Neural cell (in vitro differentiated cells): Measurements from ENCODE around the gene SURF1. TPM values are rescaled to one million over a fixed set of nuclear protein-coding genes. Genes with fewer than 3 reads are reported as not detected.
"Not testable (repeated sequence)": the region's sequence is repeated elsewhere in the genome, so short reads cannot be mapped to it uniquely, and the experiment has no call there.

Source experiments
- H2AFZ ChIP-seq: fragments of 200-600, 300-800 bp; sonication (generic), shearing (Covaris generic); 2 replicates; pipeline ENCODE4 v1.6.0; 2014; ENCODE audit warnings: low read depth, mild to moderate bottlenecking, antibody characterized with exemption, low read length, moderate library complexity
- H3F3A ChIP-seq: fragments of 200-600 bp; shearing (Covaris generic); 2 replicates; pipeline ENCODE4 v1.6.1; 2016; ENCODE audit warnings: mild to moderate bottlenecking, moderate library complexity, mixed read lengths, antibody characterized with exemption, low read length; ENCODE audit not compliant: insufficient read depth, poor library complexity, severe bottlenecking
- H3K27ac ChIP-seq: fragments of 200-600, 300-800 bp; sonication (generic), shearing (Covaris generic); 2 replicates; pipeline ENCODE4 v1.5.1; 2014; ENCODE audit warnings: mild to moderate bottlenecking, low read length, moderate library complexity
- H3K27me3 ChIP-seq: fragments of 300-800, 200-600 bp; sonication (generic), shearing (Covaris generic); 2 replicates; pipeline ENCODE4 v1.6.0; 2014; ENCODE audit warnings: mild to moderate bottlenecking, low read depth, low read length, moderate library complexity; ENCODE audit not compliant: insufficient read depth
- H3K36me3 ChIP-seq: fragments of 300-800, 200-600 bp; sonication (generic), shearing (Covaris generic); 2 replicates; pipeline ENCODE4 v1.5.1; 2014; ENCODE audit warnings: mild to moderate bottlenecking, antibody characterized with exemption, low read length, moderate library complexity; ENCODE audit not compliant: insufficient read depth
- H3K4me2 ChIP-seq: fragments of 300-800, 200-600 bp; sonication (generic), shearing (Covaris generic); 2 replicates; pipeline ENCODE4 v1.6.0; 2014; ENCODE audit warnings: mild to moderate bottlenecking, low read length
- H3K4me3 ChIP-seq: fragments of 300-800, 200-600 bp; sonication (generic), shearing (Covaris generic); 2 replicates; pipeline ENCODE4 v1.5.1; 2014; ENCODE audit warnings: mild to moderate bottlenecking, low read length, moderate library complexity
- H3K79me2 ChIP-seq: fragments of 200-600 bp; shearing (Covaris generic); replicated peaks from 2 replicates; pipeline ENCODE4 v1.6.0; 2014; ENCODE audit warnings: mild to moderate bottlenecking, low read length, moderate library complexity; ENCODE audit not compliant: insufficient read depth
- H3K9ac ChIP-seq: fragments of 300-800, 200-600 bp; sonication (generic), shearing (Covaris generic); 2 replicates; pipeline ENCODE4 v1.6.1; 2016; ENCODE audit warnings: mild to moderate bottlenecking, low read length, mixed read lengths
- H3K9me2 ChIP-seq: fragments of 200-600 bp; shearing (Covaris generic); 2 replicates; pipeline ENCODE4 v1.6.1; 2016; ENCODE audit warnings: mild to moderate bottlenecking, low read length, mixed read lengths; ENCODE audit not compliant: insufficient read depth
- H3K9me3 ChIP-seq: fragments of 200-600, 300-800 bp; sonication (generic), shearing (Covaris generic); 2 replicates; pipeline ENCODE4 v1.6.1; 2016; ENCODE audit warnings: mild to moderate bottlenecking, mixed run types, low read length, moderate library complexity, mixed read lengths
- H4K20me1 ChIP-seq: fragments of 200-600 bp; shearing (Covaris generic); 2 replicates; pipeline ENCODE4 v1.6.1; 2016; ENCODE audit warnings: mild to moderate bottlenecking, mixed run types; ENCODE audit not compliant: insufficient read depth
- EP300 ChIP-seq: fragments of 450-650 bp; conservative IDR thresholded peaks from 2 replicates; pipeline ENCODE4 v1.6.1; 2014; ENCODE audit warnings: antibody characterized with exemption, mild to moderate bottlenecking, moderate library complexity; ENCODE audit not compliant: poor library complexity, severe bottlenecking
- EZH2 ChIP-seq: fragments of 200-600, 300-800 bp; shearing (Covaris generic), sonication (generic); IDR thresholded peaks from 2 replicates; pipeline ENCODE4 v1.6.1; 2014; ENCODE audit warnings: antibody characterized with exemption, low read length, borderline replicate concordance, mild to moderate bottlenecking; ENCODE audit not compliant: insufficient read depth, poor library complexity, severe bottlenecking
- MXI1 ChIP-seq: fragments of 450-650 bp; conservative IDR thresholded peaks from 2 replicates; pipeline ENCODE4 v1.6.1; 2014; ENCODE audit warnings: antibody characterized with exemption, mild to moderate bottlenecking; ENCODE audit not compliant: poor library complexity, severe bottlenecking
- POLR2AphosphoS5 ChIP-seq: IDR thresholded peaks from 2 replicates; pipeline ENCODE4 v1.6.1; 2012
- RAD21 ChIP-seq: fragments of 450-650 bp; conservative IDR thresholded peaks from 2 replicates; pipeline ENCODE4 v1.6.1; 2014; ENCODE audit warnings: antibody characterized with exemption, mild to moderate bottlenecking, moderate library complexity
- REST ChIP-seq: IDR thresholded peaks from 2 replicates; pipeline ENCODE4 v1.6.1; 2012; ENCODE audit warnings: borderline replicate concordance
- SMC3 ChIP-seq: fragments of 450-650 bp; conservative IDR thresholded peaks from 2 replicates; pipeline ENCODE4 v1.6.1; 2014; ENCODE audit warnings: antibody characterized with exemption, mild to moderate bottlenecking, moderate library complexity; ENCODE audit not compliant: poor library complexity
- TAF1 ChIP-seq: IDR thresholded peaks from 2 replicates; pipeline ENCODE4 v1.6.1; 2012; ENCODE audit warnings: low read depth
- polyA plus RNA-seq: library from polyadenylated mRNA; depleted of rRNA; stranded (reverse); fragments of >200 nt; gene quantifications from 2 replicates; pipeline ENCODE4 v1.2.3, GENCODE V29; 2014
- TF ChIP-seq, protein P1 (sequence below): fragments of 450-650 bp; IDR thresholded peaks from 2 replicates; pipeline ENCODE4 v1.5.1; 2014; ENCODE audit warnings: antibody characterized with exemption, mild to moderate bottlenecking, moderate library complexity; ENCODE audit not compliant: poor library complexity, severe bottlenecking

The SURF1 gene
- polyA plus RNA-seq, 1 donor from 2014 or later: 32.3 TPM

DNA sequence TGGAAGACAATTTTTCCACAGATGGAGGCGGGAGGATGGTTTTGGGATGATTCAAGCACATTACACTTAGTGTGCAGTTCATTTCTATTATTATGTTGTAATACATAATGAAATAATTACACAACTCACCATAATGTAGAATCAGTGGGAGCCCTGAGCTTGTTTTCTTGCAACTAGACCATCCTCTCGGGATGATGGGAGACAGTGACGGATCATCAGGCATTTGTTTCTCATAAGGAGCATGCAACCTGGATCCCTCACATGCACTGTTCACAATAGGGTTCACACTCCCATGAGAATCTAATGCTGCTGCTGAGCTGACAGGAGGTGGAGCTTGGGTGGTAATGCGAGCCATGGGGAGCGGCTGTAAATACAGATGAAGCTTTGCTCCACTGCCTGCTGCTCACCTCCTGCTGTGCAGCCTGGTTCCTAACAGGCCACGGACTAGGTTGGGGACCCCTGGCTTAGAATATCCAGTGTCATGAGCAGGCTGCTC, 21.5 kb upstream of the SURF1 start:
- H3K9me3 ChIP-seq: no peaks in the 10 kb centered on the region
- no peaks in the 10 kb centered on the region for H3K27me3 ChIP-seq
- no peak overlapping the region for H3K9ac ChIP-seq
- TF ChIP-seq EP300 (no peak), EZH2 (no peak), MXI1 (no peak), RAD21 (no peak), REST (no peak), POLR2AphosphoS5 (no peak), TAF1 (no peak), SMC3 (no peak)
- TF ChIP-seq, protein P1, sequence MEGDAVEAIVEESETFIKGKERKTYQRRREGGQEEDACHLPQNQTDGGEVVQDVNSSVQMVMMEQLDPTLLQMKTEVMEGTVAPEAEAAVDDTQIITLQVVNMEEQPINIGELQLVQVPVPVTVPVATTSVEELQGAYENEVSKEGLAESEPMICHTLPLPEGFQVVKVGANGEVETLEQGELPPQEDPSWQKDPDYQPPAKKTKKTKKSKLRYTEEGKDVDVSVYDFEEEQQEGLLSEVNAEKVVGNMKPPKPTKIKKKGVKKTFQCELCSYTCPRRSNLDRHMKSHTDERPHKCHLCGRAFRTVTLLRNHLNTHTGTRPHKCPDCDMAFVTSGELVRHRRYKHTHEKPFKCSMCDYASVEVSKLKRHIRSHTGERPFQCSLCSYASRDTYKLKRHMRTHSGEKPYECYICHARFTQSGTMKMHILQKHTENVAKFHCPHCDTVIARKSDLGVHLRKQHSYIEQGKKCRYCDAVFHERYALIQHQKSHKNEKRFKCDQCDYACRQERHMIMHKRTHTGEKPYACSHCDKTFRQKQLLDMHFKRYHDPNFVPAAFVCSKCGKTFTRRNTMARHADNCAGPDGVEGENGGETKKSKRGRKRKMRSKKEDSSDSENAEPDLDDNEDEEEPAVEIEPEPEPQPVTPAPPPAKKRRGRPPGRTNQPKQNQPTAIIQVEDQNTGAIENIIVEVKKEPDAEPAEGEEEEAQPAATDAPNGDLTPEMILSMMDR: no peak
- H2AFZ ChIP-seq: no peak overlapping the region
- H3K9me2 ChIP-seq: no peaks in the 10 kb centered on the region
- no peaks in the 10 kb centered on the region for H3K36me3 ChIP-seq
- no peak overlapping the region for H3K27ac ChIP-seq
- no peaks in the 10 kb centered on the region for H4K20me1 ChIP-seq
- no peaks in the 10 kb centered on the region for H3F3A ChIP-seq
- H3K4me3 ChIP-seq: no peak overlapping the region
- peaks cover 22% of the 10 kb centered on the region for H3K79me2 ChIP-seq
- no peak overlapping the region for H3K4me2 ChIP-seq

- H3K27me3 ChIP-seq, H4K20me1 ChIP-seq, H3K9me2 ChIP-seq, H3F3A ChIP-seq, H3K9ac ChIP-seq, H3K36me3 ChIP-seq, H2AFZ ChIP-seq, H3K27ac ChIP-seq, H3K4me3 ChIP-seq, H3K4me2 ChIP-seq, H3K9me3 ChIP-seq: not testable (repeated sequence)
- H3K79me2 ChIP-seq: peaks cover 27% of the 10 kb centered on the region
These were observed 21.0 kb upstream of the SURF1 start for GRCh38 chr9:133377280-133377679.
